CD4-positive, alpha-beta T cell treated with Interferon alpha-2 for 1 hour (primary cell): ENCODE measurements around the gene KHDC3L.
"Not testable (repeated sequence)": the region's sequence is repeated elsewhere in the genome, so short reads cannot be mapped to it uniquely, and the experiment has no call there.

ENCODE experiments used
- DNase-seq, 2 donors: peaks; one replicate each; pipeline ENCODE4 v3.0.0-alpha.2; 2020 to 2022

The KHDC3L gene

DNA sequence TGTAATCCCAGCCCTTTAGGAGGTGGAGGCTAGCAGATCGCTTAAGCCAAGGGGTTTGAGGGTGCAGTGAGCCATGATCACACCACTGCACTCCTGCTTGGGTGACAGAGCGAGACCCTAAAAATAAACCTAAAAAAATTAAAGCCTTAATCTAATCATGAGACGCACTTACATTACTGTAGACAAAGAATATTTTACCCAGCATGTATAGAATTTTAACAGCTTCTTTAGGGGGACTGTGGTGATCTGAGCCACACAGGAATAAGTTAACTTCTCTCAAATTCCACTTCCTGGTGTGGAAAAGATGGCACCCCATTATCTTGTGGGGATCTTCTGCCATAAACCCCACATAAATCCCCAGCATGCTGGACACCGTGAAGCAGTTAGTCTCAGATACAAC, 9.5 kb downstream of the KHDC3L start:
- DNase-seq, result no peak

DNA sequence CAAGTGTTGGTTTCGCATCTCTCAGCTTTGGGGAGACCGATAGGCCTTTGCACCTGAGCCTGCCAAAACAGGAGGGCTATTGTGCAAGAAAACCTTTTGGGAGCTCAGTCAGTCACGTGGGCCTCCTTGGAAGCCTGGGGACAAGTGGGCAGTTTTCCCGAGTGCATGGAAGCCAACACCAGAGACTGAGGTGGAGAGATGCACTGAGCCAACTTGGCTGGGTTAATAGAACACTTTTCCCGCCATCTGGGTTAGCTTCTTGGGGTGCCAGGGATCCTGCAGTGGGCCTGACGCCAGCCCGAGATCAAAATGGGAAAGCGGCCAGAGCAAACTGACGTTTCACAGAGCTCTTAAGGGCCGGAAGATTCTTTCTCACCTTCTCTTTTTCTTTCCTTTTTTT, 10.1 kb downstream of the KHDC3L start:
- no peak for DNase-seq

- DNase-seq, result no peak
These were observed 12.8 kb downstream of the KHDC3L start for GRCh38 chr6:73375216-73375615.

DNA sequence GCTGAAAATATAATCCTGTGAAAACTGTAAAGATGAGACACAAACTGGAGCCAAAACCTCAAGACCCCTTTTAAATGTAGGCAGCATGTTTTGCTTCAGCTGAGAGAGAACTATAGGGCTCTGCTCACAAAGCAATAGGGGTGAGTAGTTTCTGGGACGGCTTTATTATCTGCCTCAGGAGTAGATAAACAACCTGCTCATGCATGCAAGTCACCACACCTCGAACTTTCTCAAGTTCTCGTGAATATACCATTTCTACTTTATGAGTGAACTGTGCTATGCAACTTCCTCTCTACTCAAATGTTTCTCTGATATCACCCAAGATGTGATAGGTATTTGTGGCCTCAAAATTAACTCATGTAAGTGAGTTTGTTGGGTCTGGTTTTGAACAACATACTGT, 14.8 kb downstream of the KHDC3L start:
- no peak for DNase-seq

DNA sequence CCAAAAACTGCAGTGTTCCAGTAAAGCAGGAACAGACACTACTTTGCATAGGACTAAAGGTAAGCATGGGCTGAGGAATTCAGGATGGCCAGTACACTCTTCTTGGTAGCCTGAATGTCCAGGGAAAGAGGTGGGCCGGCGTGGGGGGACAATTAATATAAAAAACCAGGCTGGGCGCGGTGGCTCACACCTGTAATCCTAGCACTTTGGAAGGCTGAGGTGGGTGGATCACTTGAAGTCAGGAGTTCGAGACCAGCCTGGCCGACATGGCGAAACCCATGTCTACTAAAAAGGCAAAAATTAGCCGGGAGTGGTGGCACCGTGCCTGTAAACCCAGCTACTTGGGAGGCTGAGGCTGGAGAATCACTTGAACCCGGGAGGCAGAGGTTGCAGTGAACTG, 19.1 kb downstream of the KHDC3L start:
- not testable (repeated sequence) for DNase-seq

GRCh38 chr6:73382462-73383113, 20.1 kb downstream of the KHDC3L start:
- DNase-seq, result no peak

GRCh38 chr6:73388433-73388799, 26.0 kb downstream of the KHDC3L start:
- no peak for DNase-seq

- DNase-seq, result peak; percentile 47 to 72
These were observed 26.5 kb downstream of the KHDC3L start for GRCh38 chr6:73388800-73389512.

- no peak for DNase-seq
These were observed 27.4 kb downstream of the KHDC3L start for GRCh38 chr6:73389854-73390253.

- peak in 1 of 2 donors; percentile 33 for DNase-seq
These were observed 29.2 kb downstream of the KHDC3L start for GRCh38 chr6:73391675-73392074.

GRCh38 chr6:73392188-73392587, 29.7 kb downstream of the KHDC3L start:
- DNase-seq, result not testable (repeated sequence)

DNA sequence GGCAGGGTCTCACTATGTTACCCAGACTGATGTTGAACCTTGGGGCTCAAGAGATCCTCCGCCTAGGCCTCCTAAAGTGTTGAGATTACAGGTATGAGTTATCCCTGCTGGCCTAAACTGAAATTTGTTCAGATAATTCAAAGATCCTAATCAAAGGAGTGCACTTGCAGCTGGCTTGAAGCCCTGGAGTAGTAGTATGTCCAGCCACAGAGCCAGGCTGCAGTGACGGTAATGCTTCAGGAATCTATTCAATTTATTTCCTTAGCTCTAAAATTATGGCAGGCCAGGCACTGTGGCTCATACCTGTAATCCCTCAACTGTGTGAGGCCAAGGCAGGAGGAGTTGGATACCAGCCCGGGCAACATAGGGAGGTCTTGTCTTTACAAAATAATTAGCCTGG, 30.8 kb downstream of the KHDC3L start:
- no peak for DNase-seq

DNA sequence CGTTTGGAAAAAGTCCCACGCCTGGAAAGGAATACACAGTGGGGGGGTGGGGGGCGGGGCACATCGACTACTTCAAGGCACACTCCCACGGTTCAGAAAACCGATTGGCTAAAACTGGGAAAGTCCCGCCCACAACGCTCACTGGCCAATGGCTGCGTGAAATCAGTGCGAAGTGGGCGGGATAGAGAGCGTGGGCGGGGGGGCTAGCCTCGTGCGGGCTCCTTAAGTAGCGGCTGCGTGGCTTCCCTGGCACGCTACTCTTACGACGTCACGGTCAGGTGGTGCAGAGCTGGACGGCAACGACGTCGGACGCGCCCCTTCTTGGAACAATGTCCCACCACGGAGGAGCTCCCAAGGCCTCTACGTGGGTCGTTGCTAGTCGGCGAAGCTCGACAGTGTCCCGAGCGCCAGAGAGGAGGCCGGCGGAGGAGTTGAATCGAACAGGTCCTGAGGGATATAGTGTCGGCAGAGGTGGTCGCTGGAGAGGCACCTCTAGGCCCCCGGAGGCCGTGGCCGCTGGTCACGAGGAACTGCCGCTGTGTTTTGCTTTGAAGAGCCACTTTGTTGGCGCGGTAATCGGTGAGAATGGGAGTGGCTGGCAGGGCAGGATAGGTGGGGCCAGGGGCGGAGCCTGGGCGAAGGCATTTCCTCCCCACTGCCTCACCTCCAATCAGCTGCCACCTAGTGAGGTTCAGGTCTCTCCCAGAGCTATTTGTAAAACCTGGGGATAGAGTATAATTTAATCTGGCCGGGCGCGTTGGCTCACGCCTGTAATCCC, 32.3 kb downstream of the KHDC3L start, which contains the start of gene DDX43:
TSS of gene DDX43 (plus strand) at position 252 of the 778 bp plus-strand sequence. CDS start at position 330, 78 bp downstream.
- DNase-seq, result peak; percentile 76 to 84

DNA sequence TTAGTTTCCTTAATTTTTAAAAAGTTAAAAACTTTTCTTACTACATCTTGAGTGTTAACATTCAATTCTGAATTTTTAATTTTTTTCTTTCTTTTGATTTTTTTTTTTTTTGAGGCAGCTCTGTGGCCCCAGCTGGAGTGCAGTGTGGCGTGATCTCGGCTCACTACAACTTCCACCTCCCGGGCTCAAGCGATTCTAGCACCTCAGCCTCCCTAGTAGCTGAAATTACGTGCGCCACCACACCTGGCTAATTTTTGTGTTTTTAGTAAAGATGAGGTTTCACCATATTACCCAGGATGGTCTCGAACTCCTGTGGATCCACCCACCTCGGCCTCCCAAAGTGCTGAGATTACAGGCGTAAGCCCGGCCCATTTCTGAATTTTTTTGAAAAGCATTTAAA, 33.4 kb downstream of the KHDC3L start:
- DNase-seq, result no peak

DNA sequence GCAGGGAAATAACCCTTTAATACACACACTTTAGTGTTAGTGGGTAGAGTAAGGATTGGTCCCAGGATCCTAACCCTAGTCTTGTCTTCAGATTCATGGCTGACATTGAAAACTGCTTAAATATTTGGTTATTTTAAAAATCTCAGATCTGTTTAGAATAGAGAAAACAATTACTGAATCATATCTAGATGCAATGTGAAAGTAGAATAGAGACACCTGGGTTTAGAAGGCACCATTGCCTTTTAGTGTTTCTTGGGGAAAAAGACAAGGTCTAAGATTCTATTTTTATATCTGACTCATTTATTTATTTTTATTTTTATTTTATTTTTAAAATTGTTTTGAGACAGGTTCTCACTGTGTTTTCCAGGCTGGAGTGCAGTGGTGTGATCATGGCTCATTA, 38.2 kb downstream of the KHDC3L start:
- DNase-seq, result no peak

GRCh38 chr6:73409395-73409794, 46.9 kb downstream of the KHDC3L start:
- DNase-seq, result no peak

DNA sequence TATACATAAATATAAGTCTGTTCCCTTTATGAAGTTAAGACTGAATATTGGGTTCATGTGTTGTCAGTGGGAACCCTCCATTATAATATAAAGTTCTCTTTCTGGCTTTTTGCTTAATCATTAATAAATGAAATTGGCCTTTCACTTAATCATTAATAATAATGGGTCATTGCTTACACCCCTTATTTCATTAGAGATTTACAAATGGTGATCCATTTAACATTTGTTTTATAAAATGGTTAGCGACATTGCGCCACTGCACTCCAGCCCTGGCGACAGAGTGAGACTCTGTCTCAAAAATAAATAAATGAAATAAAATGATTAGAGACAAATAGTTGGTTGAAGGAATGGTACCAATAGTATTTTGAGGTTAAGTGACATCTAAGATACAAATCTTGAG, 50.6 kb downstream of the KHDC3L start:
- DNase-seq, result no peak
